ENCODE measurements around the gene RFPL1. TPM values are rescaled to one million over a fixed set of nuclear protein-coding genes. Genes with fewer than 3 reads are reported as not detected.

RFPL1 gene
- total and polyA plus RNA-seq, 2 of the 13 experiments (the other 11 are each of a cell fraction or from before 2014, with no cell fraction given) = not detected

DNA sequence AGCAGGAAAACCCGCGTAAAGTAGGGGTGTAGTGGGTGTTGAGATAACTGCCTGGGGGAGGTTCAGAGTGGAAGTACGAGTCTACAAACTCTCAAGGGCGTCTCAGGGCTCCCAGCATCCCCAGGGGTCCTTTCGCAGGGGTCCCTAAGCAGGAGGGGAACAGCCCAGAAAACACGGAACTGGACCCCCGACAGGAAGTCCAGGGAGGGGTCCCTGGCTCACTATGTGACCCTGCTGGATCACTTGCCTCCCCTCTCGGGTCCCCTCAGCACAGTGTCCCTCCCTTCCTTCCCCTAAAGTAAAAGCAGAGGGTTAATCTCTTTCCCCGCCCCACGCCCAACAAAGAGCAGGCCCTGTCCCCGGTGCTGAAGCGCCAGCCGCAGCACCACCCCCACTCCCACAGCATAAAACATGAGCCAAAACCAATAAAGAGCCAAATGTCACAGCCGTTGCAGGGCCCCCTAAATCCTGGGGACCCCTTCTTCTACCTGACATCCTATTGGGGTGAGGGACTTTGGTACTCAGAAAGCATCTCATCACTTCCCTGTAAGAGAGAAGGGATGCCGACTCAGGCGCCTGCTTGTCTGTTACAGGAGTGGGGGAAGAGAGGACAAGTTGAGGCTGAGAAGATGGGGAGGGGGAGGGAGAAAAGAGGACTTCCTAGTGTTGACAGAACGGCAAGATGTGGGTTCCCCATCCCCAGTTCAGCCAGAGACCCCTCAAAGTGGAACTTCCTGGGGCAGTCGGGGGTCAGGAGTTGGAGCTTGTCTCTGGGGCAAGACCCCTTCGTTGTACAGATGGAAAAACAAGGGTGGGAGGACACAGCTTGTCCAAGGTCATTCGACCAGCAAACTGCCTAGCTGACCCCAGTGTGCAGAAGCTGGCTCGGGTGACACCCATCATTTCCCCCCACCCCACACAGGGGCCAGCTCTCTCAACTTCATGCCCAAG is 40.2 kb downstream of the RFPL1 start (continued):
- TF ChIP-seq PBX2 (CRISPR knock-in tag; IDR thresholded peaks at IDR 0.05) (no peak), ZNF281 (CRISPR knock-in tag; IDR thresholded peaks at IDR 0.05; ENCODE audit: borderline replicate concordance) (0 out of 2 replicates have a peak, but pooled peaks have one; percentile 33), ZC3H4 (CRISPR knock-in tag; IDR thresholded peaks at IDR 0.05; ENCODE audit: borderline replicate concordance) (no peak), TBX3 (IDR thresholded peaks at IDR 0.05; ENCODE audit: borderline replicate concordance) (no peak), DNMT3B (CRISPR knock-in tag; conservative IDR thresholded peaks at IDR 0.05) (no peak), SALL1 (CRISPR knock-in tag; IDR thresholded peaks at IDR 0.05) (peak; percentile 43; the same call in 1 of the 2 replicates), XRCC5 (optimal IDR thresholded peaks at IDR 0.05; ENCODE audit: low read length) (no peak), ZNF878 (CRISPR knock-in tag; IDR thresholded peaks at IDR 0.05) (no peak)
